ENCODE results near the gene HDAC5. TPM values are rescaled to one million over a fixed set of nuclear protein-coding genes. Genes with fewer than 3 reads are reported as not detected.
"Not testable (repeated sequence)": the region's sequence is repeated elsewhere in the genome, so short reads cannot be mapped to it uniquely, and the experiment has no call there.

Gene HDAC5
- total RNA-seq, 1 donor from 2014 or later = 32.0 TPM

DNA sequence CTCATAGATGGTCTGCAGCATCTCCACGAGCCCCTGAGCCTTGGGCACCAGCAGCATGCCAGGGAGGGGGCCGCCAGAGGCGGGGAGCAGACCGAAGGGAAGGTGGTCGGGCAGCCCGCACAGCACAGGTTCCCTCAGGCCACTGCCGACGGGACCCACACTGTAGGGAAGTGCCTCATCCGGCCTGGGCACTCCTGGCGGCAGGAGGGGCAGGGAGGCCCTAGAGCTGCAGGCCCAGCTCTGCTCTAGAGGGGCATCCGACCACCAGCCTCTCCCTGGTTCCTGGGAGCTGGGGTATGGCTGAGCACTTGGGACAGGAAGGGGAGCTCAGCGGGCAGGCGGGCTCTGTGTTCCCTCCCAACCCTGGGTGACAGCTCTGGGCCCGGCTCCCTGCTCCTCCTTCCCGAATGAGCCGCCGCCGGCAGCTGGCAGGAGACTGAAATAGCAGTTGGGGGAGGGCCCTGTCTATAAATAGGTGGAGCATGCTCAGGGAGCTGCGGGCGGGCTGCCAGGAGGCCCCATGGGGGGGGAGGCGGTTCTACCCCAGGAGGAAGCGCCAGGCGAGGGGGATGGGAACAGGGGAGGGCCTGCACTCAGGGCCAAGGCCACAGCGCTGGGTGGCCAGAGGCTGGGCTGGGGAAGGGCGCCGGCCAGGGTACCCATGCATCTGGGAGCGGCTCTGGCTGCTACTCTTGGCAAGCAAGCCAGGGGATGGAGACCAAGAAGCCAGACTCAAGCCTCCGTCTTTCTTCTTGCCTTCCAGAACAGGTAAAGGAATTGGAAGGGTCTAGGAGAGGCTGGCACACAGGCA lies 12.4 kb downstream of the HDAC5 start:
- ATAC-seq = peak; percentile 71

DNA sequence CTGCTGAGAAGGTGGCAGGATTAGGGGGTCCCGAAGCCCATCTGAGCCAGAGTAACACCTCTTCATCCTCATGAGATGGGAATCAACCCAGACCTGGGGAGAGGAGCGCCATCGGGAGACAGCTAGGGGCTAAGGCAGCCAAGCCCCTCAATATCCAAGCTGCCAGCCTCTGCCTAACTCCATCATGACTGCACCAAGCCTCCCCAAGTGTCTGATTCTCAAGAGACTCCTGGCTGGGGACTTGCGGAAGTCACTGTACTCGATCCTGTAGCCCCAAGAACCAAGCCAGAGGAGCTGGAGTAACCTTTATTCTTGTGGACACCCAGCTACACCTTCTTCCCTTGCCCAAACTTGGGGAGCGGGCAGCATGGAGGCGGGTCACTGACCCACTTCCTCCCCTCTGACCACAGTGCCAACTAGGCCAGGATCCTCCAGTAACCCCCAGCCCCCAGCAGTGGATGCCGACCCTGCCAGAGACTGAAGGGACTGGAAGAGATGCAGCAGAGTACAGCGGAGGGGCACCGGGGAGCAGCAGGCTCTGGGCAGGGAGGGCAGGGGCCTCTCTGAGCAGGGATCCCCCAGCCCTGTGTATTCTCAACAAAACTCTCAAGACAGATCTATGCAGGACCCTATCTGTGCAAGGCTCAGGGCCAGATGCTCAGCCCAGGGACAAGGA lies 13.3 kb downstream of the HDAC5 start:
- ATAC-seq = no peak

DNA sequence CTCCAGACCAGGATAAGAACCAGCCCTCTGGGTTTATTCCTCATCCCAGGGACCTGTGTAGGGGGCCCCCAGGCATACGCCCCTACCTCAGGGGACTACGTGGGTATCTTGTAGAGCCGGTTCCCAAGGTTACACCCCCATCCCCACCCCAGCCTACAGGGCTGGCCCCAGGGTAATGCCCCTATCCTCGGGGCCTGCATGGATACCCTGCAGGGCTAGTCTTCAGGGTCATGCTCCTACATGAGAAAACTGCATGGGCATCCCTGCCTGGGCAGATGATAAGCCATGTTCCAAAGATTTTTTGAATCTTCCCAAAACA lies 14.2 kb downstream of the HDAC5 start:
- ATAC-seq = no peak

DNA sequence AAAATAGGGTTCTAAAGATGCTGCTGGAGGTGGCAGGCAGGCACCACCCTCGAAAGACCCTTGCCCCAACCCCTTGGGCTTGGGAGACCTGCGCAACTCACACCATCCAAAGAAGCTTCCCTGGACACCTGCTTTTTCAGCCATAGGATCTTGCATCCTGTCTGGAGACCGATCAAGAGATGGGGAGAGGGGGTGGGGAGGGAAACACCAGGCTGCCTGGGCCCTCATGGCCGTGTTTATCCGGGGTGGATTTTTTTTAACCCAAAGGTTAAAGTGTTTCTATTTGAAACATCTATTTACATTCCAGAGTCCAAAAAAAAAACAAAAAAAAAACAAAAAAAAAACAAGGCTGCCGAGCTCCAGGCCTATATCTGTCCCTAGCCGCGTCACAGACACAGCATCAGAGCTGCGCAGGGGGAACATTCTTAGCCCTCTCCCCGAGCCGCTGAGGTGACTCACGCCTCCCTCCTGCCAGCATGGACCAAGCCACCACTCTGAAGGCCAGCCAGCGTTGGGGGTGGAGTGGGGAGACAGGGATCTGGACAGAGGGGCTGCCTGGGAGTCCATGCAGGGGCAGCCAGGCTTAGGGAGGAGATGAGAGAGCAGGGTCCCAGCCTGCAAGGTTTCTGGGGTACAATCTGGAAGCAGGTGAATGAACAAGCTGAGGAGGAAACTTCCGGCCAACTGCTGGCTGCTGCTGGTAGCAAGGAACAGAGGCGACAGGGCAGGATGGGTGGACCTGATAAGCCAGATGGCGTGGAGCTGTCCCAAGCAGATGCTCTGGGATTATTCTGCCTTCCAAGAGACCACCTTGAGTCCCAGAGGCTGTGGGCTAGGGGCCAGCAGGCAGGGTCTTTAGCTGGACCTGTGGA lies 14.8 kb downstream of the HDAC5 start:
- ATAC-seq = no peak

DNA sequence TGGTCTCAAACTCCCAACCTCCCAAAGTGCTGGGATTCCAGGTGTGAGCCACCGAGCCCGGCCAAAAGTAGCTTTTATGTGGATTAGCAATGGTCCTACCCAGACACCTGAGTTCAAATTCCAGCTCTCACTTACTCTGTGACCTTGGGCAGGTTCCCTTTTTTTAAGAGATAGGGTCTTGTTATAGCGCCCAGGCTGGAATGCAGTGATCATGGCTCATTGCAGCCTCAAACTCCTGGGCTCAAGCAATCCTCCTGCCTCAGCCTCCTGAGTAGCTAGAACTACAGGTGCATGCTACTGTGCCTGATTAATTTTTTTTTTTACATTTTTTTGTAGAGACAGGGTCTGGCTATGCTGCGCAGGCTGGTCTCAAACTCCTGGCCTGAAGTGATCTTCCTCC lies 16.6 kb downstream of the HDAC5 start:
- ATAC-seq = no peak

DNA sequence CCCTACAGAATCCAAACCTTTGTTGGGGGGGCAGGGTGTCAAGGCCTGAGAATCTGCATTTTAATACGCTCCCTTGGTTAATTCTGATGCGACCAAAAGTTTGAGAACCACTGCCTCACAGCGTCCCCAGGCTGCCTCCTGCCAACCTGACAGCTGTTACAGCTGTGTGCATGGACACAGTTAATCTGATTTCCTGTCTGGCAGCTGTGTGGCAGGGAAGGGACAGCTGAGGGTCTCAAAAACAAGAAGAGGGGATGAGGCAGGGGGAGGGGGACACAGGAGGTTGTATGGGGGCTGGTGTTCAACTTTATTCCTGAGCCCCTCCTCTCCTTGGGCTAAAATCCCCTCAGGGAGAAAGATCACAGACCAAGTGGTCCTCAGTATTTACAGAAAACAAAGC lies 17.5 kb downstream of the HDAC5 start:
- no peak for ATAC-seq

DNA sequence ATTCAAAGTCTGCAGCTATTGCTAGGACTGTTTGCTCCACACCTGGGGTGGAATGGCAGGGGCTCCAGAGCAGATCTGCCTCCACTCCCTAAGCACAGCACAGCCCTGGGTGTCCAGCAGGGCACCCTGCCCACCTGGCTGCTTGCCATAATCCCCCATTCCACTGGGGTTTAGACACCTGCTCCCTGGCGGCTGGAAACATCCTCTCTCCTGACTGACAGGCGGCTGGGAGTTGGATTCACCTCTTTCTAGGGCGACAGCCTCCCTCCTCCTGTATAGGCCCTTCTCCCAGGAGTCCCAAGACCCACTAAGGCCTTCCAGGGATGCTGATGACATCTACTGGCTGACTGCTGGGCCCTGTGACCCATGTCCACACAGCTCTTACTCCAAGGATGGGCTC lies 18.0 kb downstream of the HDAC5 start:
- no peak for ATAC-seq

DNA sequence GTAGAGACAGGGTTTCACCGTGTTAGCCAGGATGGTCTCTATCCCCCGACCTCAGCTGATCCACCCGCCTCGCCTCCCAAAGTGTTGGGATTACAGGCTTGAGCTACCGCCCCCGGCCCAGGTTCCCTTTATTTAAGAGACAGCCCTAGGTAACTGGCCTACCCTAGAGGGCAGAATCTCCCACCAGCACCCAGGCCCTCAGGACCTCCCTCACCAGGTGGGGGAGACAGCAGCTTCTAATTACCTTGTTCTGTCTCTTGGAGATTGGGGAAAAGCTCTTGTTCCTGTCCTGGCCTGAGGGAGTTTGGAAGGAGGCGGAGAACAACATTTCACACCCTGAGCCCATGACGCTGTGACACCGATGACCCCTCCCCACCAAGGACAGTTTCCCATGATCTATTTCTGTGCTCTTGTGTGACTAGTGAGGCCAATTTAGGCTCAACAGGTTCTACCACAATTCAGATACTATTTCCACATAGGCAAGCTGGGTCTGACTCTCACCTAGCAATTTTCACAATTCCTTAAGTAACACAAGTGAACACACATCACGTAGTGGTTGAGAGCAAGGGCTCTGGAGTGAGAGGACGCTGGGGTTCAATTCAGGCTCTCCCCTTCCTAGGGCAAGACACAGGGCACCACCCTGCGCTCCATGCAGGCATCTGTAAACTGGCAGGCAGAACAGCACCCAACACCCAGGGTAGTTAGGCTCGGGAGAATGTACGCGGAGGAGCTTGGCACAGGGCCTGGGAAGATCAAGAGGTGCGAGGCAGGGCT lies 20.4 kb downstream of the HDAC5 start:
- peak; percentile 89 for ATAC-seq

DNA sequence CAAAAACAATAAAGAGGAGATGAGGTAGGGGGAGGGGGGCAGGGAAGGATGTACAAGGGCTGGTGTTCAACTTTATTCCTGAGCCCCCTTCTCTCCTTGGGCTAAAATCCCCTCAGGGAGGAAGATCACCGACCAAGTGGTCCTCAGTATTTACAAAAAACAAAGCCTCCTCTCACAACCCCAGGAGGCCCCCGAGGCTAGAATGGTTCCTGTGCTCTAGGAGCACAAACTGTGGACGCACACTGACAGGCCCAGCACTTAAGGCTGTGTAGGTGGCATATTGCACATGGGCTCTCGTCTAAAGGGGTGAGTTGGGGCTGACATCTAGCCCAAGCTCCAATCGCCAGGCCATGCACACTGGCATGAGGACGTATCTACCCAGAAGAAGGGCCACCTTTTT lies 21.6 kb downstream of the HDAC5 start:
- ATAC-seq = not testable (repeated sequence)

DNA sequence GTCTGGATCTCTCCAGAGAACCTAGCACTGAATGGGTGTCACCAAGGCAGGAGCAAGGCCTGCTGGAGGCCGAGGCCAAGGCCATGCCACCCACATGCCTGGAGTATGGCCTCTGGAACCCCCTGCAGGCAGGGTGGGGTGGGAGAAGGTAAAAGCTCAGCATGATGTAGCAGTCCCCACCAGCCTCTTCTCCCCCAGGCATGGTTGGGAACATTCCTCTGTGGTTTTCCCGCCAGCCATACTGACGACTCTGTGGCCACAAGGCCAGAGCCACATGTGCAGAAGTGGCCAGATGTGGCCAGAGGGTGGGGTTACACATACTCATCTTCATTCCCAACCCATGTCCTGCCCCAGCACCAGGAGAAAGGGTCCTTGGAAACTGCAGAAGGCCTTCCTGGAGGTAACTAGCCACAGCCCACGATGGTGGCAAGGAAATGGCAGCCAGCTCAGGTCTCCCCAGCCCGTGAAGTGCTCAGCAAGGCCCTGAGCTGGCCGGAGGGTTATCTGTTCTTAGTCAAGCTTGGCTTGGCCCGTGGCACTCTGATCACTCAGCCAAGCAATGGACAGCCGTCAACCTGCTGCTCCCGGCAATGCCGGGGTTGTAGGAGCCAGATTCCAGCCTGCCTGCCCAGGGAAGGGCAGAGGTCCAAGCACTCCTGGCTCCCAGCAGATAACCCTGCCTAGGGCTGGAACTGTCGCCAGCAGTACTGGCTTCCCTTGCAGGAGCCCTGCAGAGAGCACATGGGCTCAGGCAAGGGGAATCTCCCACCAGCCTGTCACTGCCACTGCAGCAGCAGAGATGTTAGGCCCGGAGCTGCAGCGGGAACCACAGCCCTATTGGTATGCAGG lies 26.1 kb downstream of the HDAC5 start:
- ATAC-seq = peak; percentile 1

DNA sequence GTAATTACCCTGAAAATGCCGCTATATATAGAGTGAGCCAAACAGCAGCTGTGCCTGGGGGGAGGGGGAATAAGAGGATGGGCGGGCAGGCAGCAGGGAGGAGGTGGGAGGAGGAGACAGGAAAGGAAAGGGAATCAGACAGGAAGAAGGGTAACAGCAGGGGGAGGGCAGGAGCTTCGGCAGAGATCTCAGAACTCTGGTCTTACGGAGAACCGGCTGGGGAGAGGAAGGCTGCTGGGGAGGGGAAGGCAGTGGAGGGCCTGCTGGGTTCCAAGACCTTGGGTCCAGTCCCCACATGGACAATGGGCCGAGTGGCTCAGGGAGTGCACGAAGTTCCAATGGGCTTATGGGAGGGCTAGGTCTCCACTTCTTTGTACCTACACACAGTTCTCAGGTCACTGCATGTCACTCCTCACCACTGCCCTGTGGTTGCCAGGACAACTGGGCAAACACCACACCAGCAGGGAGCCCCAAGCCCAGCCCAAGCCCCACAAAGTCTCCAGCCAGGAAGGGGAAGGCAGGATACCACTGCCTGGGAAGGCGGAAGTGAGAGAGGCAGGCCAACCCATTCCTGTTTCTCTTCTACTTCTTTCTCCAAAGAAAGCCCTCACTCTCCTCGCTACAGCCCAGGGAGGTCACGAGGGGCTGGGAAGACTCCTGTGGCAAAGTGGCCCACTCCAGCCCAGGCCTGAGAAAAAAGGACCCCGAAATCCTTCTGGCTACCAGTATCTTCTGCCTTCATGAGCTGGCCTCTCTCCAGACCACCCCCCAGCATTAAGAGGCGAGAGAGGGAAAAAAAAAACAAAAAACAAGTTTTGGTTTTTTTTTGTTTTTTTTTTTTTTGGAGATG lies 27.6 kb downstream of the HDAC5 start:
- peak; percentile 30 for ATAC-seq

DNA sequence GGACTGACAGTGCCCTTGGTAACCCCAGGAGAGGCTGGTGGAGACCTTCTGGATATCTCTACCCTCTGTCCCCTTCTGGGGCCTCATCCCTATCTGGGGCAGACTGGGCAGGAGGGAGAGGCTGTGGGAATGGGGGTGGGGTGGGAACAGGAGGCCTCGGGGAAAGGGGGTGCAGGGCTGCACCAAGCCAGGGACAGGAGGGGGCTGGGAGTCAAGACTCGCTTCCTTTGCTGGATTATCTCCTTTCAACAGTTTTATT lies 28.1 kb downstream of the HDAC5 start:
- ATAC-seq = no peak

DNA sequence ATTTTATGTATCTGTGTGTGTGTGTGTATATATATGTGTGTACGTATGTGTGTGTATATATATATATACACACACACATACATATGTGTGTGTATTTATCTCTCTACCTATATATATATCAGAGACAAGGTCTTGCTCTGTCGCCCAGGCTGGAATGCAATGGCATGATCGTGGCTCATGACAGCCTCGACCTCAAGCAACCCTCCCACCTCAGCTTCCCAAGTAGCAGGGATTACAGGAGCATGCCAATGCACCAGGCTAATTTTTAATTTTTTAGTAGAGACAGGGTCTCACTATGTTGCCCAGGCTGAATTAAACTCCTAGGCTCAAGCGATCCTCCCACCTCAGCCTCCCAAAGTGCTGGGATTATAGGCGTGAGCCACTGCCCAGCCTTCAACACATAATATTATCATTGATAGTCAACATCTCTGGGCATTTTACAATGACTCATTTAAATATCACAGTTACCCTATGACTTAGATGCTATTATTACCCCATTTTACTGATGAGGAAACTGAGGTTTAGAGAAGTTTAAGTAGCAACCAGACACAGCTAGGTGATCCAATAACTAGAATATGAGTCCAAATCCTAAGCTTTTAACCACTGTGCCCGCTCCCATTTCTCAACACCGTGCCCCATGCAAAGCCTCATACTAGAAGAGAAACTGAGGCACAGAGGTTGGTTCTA lies 28.6 kb downstream of the HDAC5 start:
- ATAC-seq = no peak

DNA sequence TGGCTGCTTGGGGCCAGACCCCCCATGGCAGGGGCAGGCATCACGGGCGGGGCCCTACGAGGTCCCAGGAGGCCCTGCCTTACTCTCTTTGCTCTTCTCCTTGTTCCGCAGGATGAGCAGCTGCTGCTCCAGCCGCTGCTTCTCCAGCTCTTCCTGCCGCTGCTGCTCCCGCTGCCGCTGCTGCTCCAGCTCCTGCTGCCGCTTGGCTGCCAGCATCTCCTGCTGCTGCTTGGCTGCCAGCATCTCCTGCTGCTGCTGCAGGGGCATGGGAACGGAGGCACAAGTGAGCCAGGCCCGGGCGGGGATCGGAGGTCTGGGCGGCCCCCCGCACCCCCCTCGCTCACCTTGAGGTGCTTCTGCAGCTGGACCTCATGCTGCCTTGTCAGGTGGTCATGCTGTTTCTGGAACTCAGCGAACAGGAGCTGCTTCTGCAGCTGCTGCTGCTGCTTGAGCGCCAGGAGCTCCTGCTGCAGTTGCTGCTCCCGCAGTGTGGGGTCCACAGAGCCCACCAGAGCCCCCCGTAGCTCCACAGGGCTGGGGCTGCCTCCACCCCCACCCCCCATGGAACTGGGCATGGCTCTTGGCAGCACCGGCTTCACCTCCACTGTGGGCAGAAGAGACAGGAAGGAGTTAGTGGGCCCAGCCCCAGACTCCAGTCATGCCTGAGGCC lies 30.1 kb downstream of the HDAC5 start:
- no peak for ATAC-seq

DNA sequence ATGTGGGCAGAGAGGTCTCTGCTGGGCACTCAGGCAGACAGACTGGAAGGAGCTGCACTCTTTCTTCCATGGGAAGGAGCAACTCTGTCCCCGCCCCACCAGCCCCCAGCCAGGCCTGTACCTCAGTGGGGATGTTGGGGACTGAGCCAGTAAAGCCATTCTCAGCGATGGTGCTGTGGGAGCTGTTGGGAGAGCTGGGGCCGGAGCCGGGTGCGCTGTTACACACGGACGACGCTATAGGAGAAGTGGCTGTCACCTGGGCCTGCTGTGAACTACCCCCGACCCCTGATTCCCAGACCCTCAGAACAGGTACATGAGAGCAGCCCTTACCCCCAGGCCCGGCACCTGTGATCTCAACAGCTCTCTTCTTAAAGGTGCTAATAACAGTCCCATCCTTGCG lies 31.4 kb downstream of the HDAC5 start:
- ATAC-seq = no peak

DNA sequence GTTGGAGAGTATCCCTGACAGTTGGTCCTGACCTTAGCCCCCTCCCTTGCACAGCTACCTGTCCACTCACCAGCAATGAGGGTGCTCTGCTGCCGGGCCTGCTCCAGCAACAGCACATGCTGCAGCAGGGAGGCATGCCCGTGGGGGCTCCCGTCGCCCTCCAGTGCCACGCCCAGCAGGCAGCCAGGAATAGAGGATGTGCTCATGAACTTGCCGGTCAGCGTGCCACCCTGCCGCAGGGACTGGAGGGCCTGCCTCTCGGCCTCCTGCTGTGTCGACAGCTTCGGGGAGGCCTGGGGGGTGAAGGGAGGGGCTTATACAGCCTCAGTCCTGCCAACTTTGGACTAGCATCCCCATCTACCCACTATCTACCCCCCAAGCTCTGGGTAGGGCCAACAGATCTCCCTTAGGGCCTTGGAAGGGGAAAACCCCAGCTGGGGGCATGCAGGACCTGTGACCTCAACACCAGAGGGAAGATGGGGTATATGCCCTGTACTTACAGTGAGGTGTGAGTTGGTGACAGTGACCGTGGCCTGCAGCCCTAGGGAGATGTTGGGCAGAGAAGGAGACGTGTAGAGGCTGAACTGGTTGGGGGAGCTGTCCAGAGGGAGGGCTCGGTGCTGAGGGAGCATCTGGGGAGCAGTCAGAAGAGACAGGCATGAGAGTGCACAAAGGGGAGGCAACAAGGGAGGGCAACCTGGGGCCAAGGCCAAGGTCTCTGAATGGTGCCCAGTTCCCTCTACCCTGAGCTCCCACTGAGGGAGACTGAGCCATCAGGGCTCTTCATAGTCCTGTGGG lies 32.0 kb downstream of the HDAC5 start:
- no peak for ATAC-seq

DNA sequence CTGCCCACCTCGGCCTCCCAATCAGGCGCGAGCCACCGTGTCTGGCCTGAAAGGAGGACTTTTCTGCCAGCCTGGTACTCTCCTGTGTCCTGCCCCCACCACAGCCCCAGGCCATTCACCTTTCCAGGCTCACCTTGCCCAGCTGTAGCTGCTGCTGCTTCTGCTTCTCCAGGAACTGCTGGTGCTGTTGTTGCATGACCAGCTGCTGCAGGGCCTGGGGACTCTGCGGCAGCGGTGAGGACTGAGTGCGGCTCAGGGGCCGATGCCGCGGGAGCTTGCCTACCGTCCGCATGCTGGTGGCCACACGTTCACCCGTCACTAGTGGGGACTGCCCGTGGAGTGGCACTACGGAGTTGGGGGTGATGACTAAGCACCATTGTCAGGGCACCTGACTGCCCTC lies 35.2 kb downstream of the HDAC5 start:
- no peak for ATAC-seq

DNA sequence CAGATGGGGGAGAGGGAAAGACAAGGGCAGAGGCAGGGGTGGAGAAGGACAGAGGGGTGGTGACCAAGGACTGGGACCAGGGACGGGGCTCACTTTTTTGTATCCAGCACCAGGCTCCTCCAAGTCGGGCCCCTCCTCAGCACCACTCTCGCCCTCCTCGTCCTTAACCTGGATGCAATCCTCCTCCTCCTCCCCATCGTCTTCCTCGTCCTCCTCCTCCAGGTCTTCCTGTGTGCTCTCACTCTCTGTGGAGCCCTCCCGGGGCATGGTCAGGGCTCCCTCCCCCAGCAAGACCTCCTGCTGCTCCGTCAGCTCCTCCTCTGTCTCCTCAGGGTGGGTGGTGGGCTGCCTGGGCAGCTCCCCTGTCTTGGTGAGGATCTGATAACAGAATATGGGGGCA lies 36.1 kb downstream of the HDAC5 start:
- no peak for ATAC-seq

Measured in esophagus mucosa (tissue), 1 donor.